IPS-18a (cell line): ENCODE measurements around the gene CAMSAP1.
"Not testable (repeated sequence)": the region's sequence is repeated elsewhere in the genome, so short reads cannot be mapped to it uniquely, and the experiment has no call there.

Experiments
- H3K27ac ChIP-seq: one replicate; pipeline ENCODE4 v1.5.1; 2013; ENCODE audit warnings: low read length
- H3K27me3 ChIP-seq: one replicate; pipeline ENCODE4 v1.6.1; 2013; ENCODE audit warnings: mild to moderate bottlenecking, low read length; ENCODE audit not compliant: control insufficient read depth, insufficient read depth
- H3K36me3 ChIP-seq: one replicate; pipeline ENCODE4 v1.6.1; 2013; ENCODE audit warnings: low read depth, low read length; ENCODE audit not compliant: control insufficient read depth
- H3K4me1 ChIP-seq: one replicate; pipeline ENCODE4 v1.6.1; 2013; ENCODE audit warnings: low read depth, low read length; ENCODE audit not compliant: control insufficient read depth
- H3K4me3 ChIP-seq: one replicate; pipeline ENCODE4 v1.5.1; 2013; ENCODE audit warnings: low read length
- H3K9ac ChIP-seq: one replicate; pipeline ENCODE4 v1.6.1; 2013; ENCODE audit warnings: mild to moderate bottlenecking, low read length, moderate library complexity
- H3K9me3 ChIP-seq: one replicate; pipeline ENCODE4 v1.6.1; 2013; ENCODE audit warnings: low read depth, low read length; ENCODE audit not compliant: control insufficient read depth

The CAMSAP1 gene

DNA sequence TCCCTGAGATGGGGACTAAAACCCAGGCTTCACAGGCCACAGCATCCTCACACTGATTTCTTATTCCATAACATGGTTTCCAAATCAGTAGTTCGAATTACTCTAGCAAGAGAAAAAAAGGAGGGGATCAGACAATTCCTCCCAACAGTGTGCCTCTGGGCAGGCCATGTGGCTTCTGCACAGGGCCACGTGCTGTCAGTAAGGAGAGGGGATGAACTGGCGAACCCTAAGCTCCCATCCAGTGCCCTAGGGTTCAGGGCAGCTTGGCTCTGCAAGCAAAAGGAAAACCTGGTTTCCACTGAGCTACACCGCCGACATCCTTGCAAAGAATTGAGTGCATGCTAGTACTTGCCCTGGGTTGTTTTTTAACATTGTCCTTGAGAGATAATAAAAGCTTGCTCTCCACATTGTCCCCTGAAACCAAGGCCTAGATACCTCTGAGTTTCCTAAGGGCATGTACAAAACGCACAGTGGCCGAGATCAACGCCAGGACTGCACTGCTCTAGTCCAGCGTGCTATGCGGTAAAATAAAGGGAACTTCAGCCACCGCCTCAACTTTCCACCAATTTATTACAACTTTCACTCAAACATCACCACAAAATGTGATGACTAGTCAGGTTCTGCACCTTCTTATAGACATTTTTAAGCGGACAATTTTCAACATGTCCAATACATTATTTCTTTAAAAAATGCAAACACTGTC, 4.5 kb downstream of the CAMSAP1 start:
- Histone ChIP-seq H3K4me1 (peaks cover 23% of the 10 kb centered on the region), H3K27ac (no peak overlapping the region), H3K4me3 (no peak overlapping the region), H3K36me3 (no peaks in the 10 kb centered on the region), H3K27me3 (no peaks in the 10 kb centered on the region), H3K9ac (no peak overlapping the region), H3K9me3 (no peaks in the 10 kb centered on the region)

- H3K27me3 ChIP-seq = no peaks in the 10 kb centered on the region
- H3K9me3 ChIP-seq = no peaks in the 10 kb centered on the region
- peaks cover 23% of the 10 kb centered on the region for H3K4me1 ChIP-seq
- H3K9ac ChIP-seq = no peak overlapping the region
- H3K36me3 ChIP-seq = peaks cover 2% of the 10 kb centered on the region
- no peak overlapping the region for H3K4me3 ChIP-seq
- no peak overlapping the region for H3K27ac ChIP-seq
Observed at GRCh38 chr9:135901826-135902225, 5.5 kb downstream of the CAMSAP1 start.

- Histone ChIP-seq H3K9ac (no peak overlapping the region), H3K9me3 (no peaks in the 10 kb centered on the region), H3K4me3 (no peak overlapping the region), H3K36me3 (peaks cover 2% of the 10 kb centered on the region), H3K27ac (no peak overlapping the region), H3K27me3 (no peaks in the 10 kb centered on the region), H3K4me1 (peaks cover 22% of the 10 kb centered on the region)
Observed at GRCh38 chr9:135901031-135901758, 6.2 kb downstream of the CAMSAP1 start.

- Histone ChIP-seq H3K27me3 (no peaks in the 10 kb centered on the region), H3K9ac (no peak overlapping the region), H3K36me3 (peaks cover 2% of the 10 kb centered on the region), H3K9me3 (no peaks in the 10 kb centered on the region), H3K27ac (no peak overlapping the region), H3K4me3 (no peak overlapping the region), H3K4me1 (peaks cover 17% of the 10 kb centered on the region)
Observed at GRCh38 chr9:135898634-135899407, 8.5 kb downstream of the CAMSAP1 start.

- Histone ChIP-seq H3K9me3 (no peaks in the 10 kb centered on the region), H3K27ac (no peak overlapping the region), H3K4me1 (peaks cover 10% of the 10 kb centered on the region), H3K36me3 (peaks cover 2% of the 10 kb centered on the region), H3K4me3 (no peak overlapping the region), H3K9ac (no peak overlapping the region), H3K27me3 (no peaks in the 10 kb centered on the region)
Observed at GRCh38 chr9:135896626-135897025, 10.7 kb downstream of the CAMSAP1 start.

- Histone ChIP-seq H3K4me3 (no peak overlapping the region), H3K4me1 (peaks cover 12% of the 10 kb centered on the region), H3K9me3 (no peaks in the 10 kb centered on the region), H3K27ac (no peak overlapping the region), H3K9ac (no peak overlapping the region), H3K36me3 (peaks cover 2% of the 10 kb centered on the region), H3K27me3 (no peaks in the 10 kb centered on the region)
Observed at GRCh38 chr9:135896205-135896604, 11.1 kb downstream of the CAMSAP1 start.

GRCh38 chr9:135895202-135895848, 12.0 kb downstream of the CAMSAP1 start:
- H3K9ac ChIP-seq = no peak overlapping the region
- H3K4me3 ChIP-seq = no peak overlapping the region
- H3K4me1 ChIP-seq = peaks cover 20% of the 10 kb centered on the region
- no peak overlapping the region for H3K27ac ChIP-seq
- no peaks in the 10 kb centered on the region for H3K9me3 ChIP-seq
- no peaks in the 10 kb centered on the region for H3K27me3 ChIP-seq
- peaks cover 2% of the 10 kb centered on the region for H3K36me3 ChIP-seq

DNA sequence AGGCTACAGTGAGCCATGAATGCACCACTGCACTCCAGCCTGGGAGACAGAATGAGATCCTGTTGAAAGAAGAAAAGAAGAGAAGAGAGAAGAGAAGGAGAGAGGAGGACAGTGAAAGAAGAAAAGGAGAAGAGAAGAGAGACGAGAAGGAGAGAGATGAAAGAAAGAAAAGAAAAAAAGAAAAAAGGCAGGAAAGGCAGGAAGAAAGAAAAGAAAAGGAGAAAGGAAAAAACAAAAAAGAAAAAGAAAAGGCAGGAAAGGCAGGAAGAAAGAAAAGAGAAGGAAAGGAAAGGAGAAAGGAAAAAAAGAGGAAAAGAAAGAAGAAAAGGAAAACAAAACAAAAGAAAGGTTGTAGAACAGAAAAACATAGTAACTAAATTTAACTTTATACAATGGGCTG, 14.2 kb downstream of the CAMSAP1 start:
- no peak overlapping the region for H3K4me3 ChIP-seq
- no peaks in the 10 kb centered on the region for H3K9me3 ChIP-seq
- no peak overlapping the region for H3K27ac ChIP-seq
- peaks cover 33% of the 10 kb centered on the region for H3K4me1 ChIP-seq
- peaks cover 2% of the 10 kb centered on the region for H3K36me3 ChIP-seq
- H3K27me3 ChIP-seq = no peaks in the 10 kb centered on the region
- H3K9ac ChIP-seq = no peak overlapping the region

DNA sequence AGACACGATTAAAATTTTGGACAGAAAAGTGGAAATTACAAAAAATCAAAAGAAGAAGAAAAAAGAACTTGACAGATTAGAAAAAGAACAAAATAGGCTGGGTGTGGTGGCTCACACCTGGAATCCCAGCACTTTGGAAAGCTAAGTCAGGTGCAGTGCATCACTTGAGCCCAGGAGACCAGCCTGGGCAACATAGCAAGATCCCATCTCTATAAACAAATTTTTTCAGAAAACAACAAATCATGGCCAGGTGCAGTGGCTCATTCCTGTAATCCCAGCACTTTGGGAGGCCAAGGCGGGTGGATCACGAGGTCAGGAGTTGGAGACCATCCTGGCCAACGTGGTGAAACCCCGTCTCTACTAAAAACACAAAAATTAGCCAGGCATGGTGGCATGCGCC, 15.0 kb downstream of the CAMSAP1 start:
- peaks cover 38% of the 10 kb centered on the region for H3K4me1 ChIP-seq
- not testable (repeated sequence) for H3K36me3 ChIP-seq, H3K9me3 ChIP-seq, H3K4me3 ChIP-seq, H3K27ac ChIP-seq, H3K9ac ChIP-seq, H3K27me3 ChIP-seq

DNA sequence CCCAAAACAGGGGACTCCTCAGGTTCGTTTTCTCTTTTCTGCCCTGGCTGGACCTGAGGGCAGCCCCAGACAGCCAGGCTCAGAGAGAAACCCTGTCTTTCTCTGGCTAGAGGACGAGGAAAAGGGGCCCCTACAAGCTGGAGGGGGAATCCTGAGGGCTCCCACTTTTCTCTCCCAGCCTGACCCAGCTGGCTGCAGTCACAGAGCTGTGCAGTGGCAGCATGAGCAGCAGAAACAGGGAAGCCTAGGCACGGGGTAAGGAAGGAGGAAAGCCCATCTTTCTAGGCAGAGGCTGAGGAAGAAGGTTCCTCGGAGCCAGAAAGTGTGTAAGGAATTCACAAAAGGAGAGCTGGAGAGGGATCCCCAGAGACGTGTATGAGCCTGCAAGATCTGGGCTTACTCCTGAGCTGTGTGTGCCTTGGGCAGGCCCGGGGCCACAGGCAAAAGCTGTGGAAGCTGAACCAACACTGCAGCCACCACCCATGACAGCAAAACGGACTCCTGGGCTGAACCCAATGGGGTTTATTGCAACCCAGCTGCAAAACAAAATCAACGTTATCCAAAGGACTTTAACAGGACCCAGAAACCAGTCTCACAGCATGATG, 16.2 kb downstream of the CAMSAP1 start:
- no peak overlapping the region for H3K9ac ChIP-seq
- no peaks in the 10 kb centered on the region for H3K27me3 ChIP-seq
- peaks cover 48% of the 10 kb centered on the region for H3K4me1 ChIP-seq
- no peak overlapping the region for H3K27ac ChIP-seq
- H3K36me3 ChIP-seq = no peaks in the 10 kb centered on the region
- H3K4me3 ChIP-seq = no peak overlapping the region
- no peaks in the 10 kb centered on the region for H3K9me3 ChIP-seq
